NCI-H1048 (cell line): ENCODE data around the gene INPP4B.
"Not testable (repeated sequence)": the region's sequence is repeated elsewhere in the genome, so short reads cannot be mapped to it uniquely, and the experiment has no call there.

Experiments
- DNase-seq: peaks from one replicate; lab custom pipeline; 2025; lab: John Stamatoyannopoulos, UW

INPP4B gene

DNA sequence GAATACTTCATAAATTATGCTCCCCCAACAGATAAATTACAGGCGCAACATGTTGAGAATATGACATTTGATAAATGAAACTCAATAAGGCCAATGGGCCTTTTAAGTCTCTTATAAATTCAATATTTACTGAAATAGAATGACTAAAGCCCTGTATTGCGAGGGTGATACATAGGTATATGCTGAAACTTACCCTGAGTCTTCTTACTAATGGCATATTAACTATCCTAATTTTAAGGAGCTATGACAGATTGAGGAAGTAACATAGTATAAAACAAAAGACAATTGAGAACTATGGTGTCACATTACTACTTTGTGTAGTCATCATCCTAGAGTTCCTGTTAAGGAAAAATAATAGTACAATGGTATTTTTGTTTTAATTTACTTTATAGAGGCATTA is 769.1 kb downstream of the INPP4B start:
- DNase-seq, result no peak

DNA sequence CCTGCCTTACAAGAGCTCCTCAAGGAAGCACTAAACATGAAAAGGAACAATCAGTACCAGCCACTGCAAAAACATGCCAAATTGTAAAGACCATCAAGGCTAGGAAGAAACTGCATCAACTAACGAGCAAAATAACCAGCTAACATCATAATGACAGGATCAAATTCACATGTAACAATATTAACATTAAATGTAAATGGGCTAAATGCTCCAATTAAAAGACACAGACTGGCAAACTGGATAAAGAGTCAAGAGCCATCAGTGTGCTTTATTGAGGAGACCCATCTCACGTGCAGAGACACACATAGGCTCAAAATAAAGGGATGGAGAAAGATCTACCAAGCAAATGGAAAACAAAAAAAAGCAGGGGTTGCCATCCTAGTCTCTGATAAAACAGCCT is 777.8 kb downstream of the INPP4B start:
- not testable (repeated sequence) for DNase-seq

DNA sequence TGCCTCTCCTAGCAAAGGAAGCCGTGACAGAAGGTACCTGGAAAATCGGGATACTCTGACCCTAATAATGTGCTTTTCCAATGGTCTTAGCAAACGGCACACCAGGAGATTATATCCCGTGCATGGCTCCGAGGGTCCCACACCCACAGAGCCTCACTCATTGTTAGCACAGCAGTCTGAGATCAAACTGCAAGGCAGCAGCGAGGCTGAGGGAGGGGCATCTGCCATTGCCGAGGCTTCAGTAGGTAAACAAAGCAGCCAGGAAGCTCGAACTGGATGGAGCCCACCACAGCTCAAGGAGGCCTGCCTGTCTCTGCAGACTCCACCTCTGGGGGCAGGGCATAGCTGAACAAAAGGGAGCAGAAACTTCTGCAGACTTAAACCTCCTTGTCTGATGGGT is 779.5 kb downstream of the INPP4B start:
- not testable (repeated sequence) for DNase-seq

DNA sequence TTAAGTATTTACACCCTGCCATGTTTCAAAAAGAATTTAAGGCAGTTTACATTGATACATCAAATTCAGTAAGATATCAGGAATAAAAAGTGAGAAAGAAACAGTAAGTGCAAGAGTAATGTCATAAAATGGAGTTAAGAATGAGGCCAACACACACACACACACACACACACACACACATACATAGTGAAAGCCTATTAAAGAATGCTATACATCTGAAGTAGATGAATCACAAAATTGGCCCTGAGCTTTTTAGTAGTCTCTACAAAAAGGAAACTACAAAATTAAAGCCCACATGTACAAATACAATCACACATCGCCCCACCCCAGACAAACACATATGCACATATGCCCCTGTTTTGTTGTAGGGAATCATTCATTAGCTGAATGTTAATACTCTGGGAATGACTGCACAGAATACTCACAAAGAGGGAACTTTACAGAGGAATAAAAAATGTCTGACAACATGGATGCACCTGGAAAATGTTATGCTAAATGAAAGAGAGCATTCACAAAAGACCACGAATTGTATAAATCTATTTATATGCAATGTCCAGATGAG is 780.9 kb downstream of the INPP4B start:
- DNase-seq, result no peak

DNA sequence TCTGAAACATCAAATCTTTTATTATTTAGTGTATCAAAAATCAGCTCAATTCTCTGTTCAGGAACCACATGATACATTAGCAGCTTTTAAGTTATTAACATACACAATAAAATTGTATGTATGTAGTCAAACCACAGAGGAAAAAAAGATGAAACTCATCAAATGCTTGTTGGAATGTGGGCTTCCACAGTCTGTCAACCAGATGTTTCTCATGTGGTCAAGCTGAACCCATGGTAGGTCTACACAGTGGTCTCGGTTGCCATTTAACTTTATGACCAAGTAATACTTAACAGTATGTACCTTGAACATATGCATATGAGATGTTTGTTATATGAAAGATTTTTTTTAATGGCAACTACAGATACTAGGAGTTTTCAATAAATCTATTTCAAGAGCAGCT is 781.9 kb downstream of the INPP4B start:
- no peak for DNase-seq

DNA sequence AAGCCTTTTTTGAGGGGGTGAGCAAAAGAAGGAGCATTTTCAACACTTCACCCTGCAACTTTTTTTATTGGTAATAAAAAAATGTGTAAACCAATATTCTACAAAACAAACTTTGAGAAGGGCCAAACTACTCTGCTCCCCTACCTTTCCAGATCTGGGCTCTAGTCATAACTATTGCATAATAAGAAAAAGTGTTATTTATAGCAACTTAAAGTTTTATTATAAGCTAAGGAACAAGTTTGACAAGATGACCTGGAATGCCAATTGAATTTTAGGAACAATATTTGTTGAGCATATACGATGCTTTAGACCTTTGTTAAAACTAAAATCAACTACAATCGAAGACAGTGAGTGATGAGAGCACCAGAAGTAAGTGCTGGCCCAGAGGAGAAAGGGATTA is 800.1 kb downstream of the INPP4B start:
- no peak for DNase-seq

DNA sequence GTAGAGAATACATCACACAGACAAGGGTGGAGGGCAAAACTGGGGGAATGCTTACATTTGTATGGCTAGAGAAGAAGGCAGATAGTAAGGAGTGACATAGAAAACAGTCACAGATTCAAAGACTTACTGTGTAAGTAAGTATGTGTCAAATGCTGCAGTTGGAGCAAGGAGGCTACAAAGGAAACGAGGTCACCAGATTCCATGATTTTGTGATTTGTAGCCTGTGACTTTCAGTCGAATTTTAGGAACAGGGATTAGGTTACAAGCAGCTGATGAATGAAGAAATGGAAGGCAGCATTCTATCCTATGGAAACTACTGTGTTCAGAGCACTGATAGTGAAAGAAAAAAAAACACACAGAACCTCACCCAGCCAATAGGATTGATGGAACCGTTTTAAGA is 801.8 kb downstream of the INPP4B start:
- DNase-seq, result no peak

DNA sequence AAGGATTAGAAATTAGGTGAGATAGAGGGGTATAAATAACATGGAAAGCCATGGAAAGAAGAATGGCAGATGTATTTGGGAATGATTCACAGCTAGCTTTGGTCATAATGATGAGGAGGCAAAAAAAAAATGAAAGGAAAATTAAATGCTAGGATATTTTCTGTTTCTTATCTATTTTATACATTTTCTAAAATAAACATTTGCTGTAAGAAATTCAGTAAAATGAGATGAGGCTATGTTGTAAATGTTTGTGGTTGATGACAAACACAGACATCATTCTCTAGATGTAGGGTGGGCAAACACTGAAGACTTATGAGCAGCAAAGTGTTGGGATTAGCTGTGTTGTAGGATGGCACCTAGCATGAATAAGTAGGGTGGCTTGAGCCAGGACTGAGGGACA is 802.6 kb downstream of the INPP4B start:
- DNase-seq, result no peak

DNA sequence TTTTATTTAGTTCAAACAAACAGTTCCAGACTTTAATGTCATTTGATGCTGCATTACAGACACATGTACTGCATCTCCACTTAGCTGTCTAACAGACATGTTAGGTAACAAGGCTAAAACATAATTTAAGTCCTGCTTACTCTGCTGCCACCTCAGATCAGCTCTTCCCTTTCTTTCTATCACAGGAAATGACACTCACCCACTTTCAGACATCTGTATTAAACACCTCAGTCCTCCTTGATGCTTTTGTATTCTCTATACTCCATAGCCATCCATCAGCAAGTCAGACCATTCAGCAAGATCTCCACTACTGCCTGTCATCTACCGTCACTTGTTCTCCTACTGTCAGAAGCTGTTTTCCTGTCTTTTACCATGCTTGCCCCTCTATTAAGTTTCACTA is 804.3 kb downstream of the INPP4B start:
- DNase-seq, result no peak

DNA sequence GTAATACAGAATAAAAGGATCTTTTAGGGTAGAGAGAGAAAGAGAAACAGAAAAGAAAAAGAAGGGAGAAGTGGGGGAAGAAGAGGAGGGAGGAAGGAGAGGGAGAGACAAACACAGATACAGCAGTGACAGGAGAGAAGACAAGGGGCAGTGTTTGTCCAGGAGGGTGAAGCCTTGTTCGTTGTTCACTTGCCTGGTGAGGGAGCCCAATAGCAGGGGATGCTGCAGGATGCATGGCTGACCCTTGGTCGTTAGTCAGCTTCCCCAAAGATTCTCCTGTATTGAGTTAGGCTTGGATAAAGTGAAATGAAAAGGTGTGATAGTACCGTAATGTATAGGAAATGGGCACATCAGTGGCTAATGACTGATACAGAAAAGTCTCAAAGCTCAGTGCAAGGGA is 806.1 kb downstream of the INPP4B start:
- DNase-seq, result no peak

DNA sequence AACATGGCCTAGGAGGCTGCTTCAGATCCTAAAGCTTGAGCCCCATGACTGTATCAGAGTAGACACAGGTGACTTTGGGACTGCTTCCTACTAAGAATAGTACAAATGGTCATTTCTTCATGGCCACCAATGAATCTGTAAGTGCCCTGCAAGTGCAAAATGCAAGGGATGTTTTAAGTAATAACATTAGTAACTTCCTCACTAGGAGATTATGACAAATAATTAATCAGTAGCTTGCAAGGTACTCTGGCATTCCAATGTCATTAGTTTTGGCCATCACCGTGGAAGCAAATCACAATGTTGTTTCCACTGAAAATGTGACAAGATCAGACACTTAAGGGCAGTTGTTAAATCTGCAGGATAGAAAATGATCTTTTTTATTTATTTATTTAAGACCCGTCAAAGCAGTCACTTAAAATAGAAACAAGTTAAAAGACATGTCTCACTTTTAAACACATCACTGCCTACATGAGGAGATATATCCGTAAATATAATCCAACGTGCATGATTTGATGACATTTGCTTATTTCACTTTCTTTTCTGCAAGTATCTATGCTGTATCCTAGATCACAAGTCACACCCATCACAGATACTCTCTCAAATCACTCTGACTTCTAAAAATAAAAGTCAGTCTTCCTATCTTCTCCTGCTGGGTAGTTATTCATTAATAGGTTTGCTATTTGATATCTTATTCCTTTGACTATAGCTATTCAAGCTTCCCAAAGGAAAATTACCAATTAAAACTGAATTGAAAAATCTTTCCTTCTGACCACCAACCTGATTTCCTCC is 809.1 kb downstream of the INPP4B start:
- no peak for DNase-seq

DNA sequence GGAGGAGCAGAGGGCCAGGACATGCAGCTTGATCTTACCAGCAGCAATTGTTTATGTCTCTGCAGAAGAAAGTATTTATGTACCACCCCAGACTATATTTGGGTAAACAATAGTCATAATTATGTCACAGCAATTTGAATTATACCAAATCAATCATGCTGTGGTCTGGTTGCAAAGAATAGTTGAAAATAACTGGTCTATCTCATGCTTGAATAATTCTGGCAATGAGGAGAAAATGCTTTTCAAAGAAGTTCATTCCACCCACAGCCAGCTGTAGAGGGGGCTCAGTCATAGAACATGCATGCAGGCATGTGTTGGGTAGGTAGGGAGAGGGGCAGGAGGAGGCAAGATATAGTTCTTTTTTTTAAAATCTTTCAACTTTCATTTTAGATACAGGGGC is 810.5 kb downstream of the INPP4B start:
- no peak for DNase-seq

DNA sequence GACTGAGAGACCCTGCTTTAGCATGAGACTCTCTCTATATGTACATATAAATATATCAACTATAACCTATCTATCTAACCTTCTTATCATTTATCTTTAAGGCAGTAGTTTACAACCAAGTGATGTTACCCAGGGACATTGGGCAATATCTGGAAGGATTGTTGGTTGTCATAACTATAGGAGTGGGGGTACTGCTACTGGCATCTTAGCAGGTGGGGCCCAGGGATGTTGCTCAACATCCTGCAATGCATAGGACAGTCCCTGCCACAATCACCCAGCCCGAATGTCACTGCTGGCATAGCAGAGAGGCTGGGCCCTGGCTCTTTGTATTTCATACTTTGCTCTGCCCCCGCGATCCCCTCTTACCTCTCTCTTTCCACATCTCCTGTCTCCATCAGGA is 812.0 kb downstream of the INPP4B start:
- no peak for DNase-seq

DNA sequence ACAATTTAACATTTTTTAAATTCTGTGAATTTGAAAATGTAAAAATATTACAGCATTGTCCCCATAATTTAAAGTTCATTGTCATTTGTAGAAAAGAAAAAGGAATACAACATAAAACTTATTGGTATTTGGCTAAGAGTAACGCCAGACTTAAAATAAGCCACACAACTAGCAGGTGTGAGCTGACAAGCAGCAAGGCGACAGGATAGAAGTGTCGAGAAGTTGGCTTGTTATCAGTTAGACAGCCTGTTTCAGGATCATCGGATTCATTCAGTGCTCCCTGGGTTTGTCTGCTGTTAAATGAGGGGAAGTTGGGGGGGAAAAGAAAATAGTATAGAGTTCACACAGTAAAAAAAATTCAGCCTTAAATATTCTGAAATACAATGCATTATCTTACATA is 816.1 kb downstream of the INPP4B start:
- DNase-seq, result no peak

DNA sequence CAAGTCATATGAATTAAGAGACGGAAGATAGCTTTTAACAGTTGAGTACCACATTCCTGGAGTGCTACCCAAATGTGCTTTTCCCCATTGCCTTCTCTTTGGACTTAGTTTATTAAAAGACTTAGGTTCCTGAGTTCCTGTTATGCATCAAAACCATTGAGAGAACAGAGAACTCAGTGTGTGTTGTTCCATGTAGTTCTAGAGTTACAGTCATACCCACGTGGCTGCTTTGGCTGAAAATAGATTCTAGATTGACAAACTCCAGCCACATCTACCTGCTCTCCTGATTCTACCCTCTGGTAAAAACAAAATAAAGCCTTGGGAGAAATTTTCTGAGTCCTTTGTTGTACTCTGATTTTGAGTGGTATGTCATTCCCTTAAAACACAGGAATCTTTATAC is 824.3 kb downstream of the INPP4B start:
- DNase-seq, result no peak

DNA sequence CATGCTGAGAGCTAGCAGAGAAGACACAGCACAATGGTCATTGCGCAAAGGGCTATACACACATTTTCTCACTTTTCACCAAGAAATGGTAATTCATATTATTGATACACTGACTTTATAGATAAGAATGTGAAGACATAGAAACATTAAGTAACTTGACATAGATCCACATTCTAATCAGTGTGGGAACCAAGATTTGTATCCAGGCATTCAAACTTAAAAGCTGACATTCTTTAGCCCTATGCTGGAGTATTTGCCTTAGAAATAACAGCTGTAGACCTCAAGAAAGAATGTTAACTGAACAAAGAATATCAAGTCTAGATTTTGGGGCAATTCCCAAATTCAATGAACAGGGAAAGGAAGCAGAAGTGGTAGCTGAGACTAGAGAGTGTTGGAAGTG is 824.9 kb downstream of the INPP4B start:
- no peak for DNase-seq

DNA sequence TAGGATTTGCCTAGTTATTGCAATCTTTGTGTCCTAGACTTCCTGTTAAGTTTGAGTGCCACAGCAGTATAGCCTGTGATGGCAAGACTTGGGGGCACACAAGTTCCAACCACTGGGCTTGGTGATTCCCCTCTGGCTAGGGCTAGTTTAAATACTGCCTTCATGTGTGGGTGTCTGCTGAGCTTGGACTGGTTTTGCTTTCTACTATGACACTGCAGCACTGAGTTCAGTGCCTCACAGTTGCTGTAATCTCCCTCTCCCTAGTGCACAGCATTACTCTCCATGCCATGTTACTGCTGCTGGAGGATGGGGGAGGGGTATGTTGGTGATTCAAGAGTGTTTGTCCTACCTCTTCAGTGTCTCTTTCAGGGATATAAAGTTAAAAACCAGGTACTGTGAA is 830.1 kb downstream of the INPP4B start:
- DNase-seq, result no peak

DNA sequence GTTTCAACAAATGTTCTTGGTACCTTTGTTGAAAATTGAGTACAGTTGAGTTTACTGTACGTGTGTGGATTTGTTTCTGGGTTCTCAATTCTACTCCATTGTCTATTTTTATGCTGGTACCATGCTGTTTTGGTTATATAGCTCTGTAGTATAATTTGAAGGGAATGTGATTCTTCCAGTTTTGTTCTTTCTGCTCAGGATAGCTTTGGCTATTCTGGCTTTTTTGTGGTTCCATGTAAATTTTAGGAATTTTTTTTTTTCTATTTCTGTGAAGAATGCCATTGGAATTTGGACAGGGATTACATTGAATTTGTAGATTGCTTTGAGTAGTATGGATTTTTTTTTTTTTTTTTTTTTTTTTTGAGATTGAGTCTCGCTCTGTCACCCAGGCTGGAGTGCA is 836.4 kb downstream of the INPP4B start:
- no peak for DNase-seq

DNA sequence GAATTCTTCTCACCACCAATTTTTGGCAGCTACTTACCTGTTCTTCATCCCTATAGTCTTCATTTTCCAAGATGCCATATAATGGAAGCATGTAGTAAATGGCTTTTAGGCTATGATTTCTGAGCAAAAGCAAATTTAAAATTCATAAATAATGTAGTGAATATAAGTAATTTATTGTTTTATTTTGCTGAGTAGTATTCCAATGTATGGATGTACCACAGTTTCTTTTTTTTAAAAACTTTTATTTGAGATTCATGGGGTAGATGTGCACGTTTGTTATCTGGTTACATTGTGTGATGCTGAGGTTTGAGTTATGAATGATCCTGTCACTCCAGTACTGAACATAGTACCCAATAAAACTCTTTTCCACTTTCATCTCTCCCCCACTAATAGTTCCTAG is 840.6 kb downstream of the INPP4B start:
- no peak for DNase-seq

DNA sequence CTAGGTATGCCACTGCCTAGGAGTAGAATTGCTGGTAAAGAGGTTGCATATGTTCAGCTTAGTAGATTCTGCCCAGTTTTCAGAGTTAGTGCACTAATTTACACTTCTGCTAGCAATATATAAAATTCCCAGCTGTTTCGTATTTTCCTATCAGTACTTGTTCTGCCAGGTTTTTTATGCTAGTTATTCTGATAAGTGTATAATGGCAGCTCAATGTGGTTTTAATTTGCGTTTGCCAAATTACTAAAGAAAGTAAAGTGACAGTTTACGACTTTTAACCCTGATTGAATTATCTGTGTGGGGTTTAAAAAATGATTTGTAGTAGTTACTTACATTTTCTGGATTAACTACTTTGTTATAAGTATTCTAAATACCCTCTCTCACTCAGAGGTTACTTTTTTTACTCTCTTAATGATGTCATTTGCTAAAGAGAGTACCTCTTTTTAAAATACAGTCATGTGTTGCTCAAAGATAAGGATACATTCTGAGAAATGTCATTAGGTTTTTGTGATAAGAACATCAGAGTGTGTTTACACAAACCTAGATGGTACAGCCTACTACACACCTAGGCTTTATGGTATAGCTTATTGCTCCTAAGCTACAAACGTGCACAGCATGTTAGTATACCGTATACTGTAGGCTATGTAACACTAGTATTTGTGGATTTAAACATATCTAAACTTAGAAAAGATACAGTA is 846.5 kb downstream of the INPP4B start:
- no peak for DNase-seq

DNA sequence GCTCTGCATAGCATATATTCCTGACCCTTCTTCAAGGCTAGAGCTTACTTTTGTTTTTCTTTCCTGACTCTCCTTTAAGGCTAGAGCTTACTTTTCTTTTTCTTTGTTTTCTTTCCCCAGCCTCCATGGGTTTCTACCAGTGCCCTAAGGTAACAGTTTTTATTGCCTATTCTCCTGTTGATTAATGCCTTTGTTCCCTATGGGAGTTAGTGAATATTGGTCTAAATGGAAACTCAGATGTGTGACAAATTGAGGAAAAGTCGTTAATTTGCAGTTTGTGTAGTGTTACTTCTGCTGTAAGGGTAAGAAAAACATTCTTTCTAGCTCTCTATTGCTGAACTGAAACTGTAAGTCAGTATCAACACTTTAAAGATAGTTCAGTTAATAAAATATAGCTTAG is 851.0 kb downstream of the INPP4B start:
- no peak for DNase-seq

DNA sequence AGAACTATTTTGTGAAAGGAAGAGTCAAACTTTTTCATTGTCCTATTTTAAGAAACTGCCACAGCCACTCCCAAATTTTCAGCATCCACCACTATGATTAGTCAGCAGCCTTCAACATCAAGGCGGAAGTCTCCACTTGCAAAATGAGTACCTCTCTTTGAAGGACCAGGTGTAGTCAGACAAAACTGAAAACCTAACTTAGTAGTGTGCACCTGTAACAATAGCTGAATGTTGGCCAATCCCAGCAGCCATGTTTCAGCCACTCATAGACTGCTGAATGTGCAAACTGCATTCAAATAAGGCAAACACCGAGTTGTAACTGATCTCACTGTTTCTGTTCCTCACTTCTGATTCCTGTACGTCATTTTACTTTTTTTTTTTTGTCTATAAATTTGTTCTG is 868.7 kb downstream of the INPP4B start:
- no peak for DNase-seq
